ENCODE measurements around the gene POLD1.
A peak's percentile ranks its signal among the peaks of the same experiment; 100 is the strongest.
"Not testable (repeated sequence)": the region's sequence is repeated elsewhere in the genome, so short reads cannot be mapped to it uniquely, and the experiment has no call there.

Gene POLD1

GRCh38 chr19:50365434-50366306, 18.5 kb upstream of the POLD1 start, which contains the start of gene NAPSA:
TSS of gene NAPSA (minus strand) at chr19:50365639. CDS start at chr19:50365621, 18 bp downstream.
- no peak for DNase-seq (ENCODE audit: low read depth in 2 of 2)

GRCh38 chr19:50368649-50369570, 15.2 kb upstream of the POLD1 start:
- DNase-seq (ENCODE audit: low read depth in 2 of 2), result peak; percentile 43 to 66

DNA sequence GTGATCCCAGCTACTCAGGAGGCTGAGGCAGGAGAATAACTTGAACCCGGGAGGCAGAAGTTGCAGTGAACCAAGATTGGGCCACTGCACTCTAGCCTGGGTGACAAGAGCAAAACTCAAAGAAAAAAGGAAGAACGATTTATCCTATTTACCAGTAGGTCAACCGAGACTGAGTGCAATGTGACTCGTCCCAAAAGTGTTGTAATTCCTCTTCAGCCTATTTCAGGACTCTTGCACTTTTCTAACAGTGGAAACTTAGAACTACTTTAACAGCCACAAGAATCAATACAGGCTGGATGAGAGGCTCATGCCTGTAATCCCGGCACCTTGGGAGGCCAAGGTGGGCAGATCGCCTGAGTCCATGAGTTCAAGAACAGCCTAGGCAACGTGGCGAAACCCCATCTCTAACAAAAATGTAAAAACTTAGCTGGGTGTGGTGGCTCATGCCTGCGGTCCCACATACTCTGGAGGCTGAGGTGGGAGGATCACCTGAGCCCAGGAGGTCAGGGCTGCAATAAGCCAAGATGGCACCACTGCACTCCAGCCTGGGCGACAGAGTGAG, 12.2 kb upstream of the POLD1 start:
- no peak for DNase-seq (ENCODE audit: low read depth in 2 of 2)

GRCh38 chr19:50376166-50377050, 7.7 kb upstream of the POLD1 start, which contains the start of gene NR1H2:
TSS of gene NR1H2 (plus strand) at chr19:50376457. CDS start at chr19:50377606, 1,149 bp downstream.
- DNase-seq (ENCODE audit: low read depth in 2 of 2), result peak; percentile 85 to 93

GRCh38 chr19:50377051-50377461, 7.1 kb upstream of the POLD1 start:
- DNase-seq (ENCODE audit: low read depth in 2 of 2), result no peak

DNA sequence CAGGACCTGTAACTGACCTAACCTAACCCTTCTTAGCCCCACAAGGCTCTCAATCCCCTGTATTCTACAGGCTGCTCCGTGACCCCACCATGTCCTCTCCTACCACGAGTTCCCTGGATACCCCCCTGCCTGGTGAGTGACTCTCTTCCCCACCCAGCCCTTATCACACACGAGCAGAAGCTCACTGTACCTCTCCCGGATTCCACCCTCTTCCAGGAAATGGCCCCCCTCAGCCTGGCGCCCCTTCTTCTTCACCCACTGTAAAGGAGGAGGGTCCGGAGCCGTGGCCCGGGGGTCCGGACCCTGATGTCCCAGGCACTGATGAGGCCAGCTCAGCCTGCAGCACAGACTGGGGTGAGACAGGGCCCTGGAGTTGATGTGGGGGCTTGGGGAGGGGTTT, 6.6 kb upstream of the POLD1 start:
- DNase-seq (ENCODE audit: low read depth in 2 of 2), result no peak

- no peak for DNase-seq (ENCODE audit: low read depth in 2 of 2)
Measured at GRCh38 chr19:50378169-50378862, 5.8 kb upstream of the POLD1 start.

DNA sequence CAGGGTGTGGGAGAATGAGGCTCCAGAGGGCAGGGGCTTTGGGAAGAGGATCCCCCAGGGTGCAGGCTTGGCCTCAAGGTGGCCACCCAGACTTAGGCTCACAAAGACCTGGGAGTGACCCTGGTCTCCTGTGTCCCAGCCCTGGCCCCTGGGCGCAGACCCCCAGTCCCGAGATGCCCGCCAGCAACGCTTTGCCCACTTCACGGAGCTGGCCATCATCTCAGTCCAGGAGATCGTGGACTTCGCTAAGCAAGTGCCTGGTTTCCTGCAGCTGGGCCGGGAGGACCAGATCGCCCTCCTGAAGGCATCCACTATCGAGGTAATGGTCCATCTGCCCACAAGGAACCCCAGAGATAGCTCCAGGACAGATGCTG, 5.3 kb upstream of the POLD1 start:
- no peak for DNase-seq (ENCODE audit: low read depth in 2 of 2)

DNA sequence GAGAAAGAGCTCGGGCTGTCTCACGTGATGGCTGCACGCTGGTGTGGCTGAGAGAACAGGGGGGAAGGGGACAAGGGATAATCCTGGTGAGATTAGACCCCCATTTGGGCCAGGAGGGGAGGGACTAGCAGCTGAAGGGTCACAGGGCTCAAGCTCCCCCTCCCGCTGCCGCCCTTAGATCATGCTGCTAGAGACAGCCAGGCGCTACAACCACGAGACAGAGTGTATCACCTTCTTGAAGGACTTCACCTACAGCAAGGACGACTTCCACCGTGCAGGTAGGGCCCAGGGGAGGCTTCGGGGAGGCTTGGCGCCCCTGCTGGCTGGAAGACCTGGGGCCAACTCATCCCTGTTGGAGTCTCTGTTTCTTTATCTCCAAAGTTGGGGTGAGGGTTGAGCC, 4.5 kb upstream of the POLD1 start:
- no peak for DNase-seq (ENCODE audit: low read depth in 2 of 2)

DNA sequence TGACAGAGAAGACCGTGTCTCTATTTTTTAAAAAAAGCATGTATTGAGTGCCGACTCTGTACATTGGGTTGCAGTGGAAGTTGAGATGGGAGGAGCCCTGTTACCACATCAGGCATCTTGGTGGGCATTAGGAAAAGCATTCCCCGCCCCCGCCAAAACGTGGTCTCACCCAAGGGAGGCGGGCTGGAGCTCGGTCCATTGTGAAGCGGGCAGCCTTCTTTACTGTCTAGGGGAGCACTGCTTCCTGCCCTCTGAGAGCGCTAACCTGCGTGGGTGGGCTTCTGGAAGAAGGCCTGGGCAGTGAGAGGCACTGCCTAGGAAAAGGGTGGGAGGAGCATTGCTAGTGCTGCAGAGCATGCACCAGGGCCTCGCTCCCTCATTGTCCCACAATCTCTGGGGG, 4.0 kb upstream of the POLD1 start:
- no peak for DNase-seq (ENCODE audit: low read depth in 2 of 2)

DNA sequence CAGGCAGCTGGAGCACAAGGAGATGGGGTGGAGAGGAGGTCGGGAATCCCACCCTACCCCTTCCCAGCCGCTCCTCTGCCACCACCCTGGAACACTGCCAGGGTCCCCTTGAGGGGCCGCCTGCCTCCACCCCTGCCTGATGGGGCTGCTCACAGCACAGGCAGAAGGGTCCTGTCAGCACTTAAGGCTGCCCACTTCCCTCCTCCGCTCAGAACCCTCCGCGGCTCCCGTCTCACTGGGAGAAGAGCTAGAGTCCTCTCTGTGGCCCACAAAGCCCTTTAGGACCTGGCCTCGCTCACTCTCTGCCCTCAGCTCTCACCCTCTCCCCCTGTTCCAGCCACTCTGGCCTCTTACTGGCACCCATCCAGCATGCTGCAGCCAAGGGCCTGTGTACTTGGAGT, 3.4 kb upstream of the POLD1 start:
- DNase-seq (ENCODE audit: low read depth in 2 of 2), result no peak

DNA sequence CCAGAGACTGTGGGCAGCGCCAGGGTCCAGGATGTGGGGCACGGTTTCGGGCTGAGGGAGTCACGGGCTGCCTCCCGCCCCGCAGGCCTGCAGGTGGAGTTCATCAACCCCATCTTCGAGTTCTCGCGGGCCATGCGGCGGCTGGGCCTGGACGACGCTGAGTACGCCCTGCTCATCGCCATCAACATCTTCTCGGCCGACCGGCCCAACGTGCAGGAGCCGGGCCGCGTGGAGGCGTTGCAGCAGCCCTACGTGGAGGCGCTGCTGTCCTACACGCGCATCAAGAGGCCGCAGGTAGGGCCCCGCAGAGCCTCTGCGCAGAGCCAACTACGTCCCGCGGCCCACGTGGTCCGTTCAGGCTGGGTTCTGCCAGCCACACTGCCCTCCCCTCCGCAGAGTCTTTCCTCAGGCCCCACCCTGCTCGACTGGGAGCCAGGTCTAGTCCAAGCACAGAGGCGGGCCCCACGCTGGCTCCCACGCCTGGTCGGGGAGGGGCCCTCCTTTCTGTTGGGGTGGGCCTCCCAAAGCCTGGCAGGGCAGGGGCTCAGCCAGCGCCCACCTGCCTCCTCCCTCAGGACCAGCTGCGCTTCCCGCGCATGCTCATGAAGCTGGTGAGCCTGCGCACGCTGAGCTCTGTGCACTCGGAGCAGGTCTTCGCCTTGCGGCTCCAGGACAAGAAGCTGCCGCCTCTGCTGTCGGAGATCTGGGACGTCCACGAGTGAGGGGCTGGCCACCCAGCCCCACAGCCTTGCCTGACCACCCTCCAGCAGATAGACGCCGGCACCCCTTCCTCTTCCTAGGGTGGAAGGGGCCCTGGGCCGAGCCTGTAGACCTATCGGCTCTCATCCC, 2.0 kb upstream of the POLD1 start:
- DNase-seq (ENCODE audit: low read depth in 2 of 2), result no peak

GRCh38 chr19:50383001-50383851, 921 bp upstream of the POLD1 start:
- DNase-seq (ENCODE audit: low read depth in 2 of 2), result no peak

DNA sequence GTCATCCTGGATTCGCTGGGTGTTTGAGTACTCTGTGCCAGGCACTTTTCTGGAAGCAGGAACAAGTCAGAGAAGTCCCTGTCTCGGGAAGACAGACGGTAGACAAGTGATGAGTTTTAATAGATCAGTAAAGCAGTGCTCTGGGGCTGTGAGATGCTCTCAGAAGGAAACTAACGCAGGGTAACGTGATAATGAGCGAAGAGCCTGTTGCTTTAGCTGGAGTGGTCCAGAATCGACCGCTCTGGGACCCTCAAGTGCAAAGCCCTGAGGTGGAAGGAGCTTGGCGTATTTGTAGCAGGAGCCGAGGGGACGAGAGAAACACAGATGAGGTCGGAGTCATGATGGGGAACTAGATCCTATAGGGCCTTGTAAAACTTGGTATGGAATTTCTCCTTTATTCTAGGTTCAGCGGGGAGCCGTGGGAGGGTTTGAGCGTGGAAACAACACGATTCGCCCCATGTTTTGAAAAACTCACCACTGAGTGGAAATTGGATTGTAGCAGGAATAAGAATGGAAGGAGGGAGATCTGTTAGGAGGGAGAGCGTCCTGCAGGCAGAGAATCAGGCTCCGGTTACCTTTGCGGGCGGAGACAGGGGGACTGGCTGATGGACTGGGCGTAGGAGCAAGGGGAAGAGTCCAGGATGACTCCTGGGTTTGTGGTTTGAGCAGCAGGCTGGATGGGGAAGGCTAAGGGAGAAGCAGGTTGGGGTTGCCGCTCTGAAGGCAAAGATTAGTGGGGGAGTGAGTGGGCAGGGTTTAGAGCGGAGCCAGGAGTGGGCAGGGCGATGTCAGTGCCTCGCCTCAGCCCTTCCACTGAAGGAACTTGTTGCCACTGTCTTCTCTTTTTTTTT, 763 bp downstream of the POLD1 start:
- DNase-seq (ENCODE audit: low read depth in 2 of 2), result no peak

GRCh38 chr19:50387176-50387867, 3.2 kb downstream of the POLD1 start:
- no peak for DNase-seq (ENCODE audit: low read depth in 2 of 2)

GRCh38 chr19:50387868-50388245, 3.7 kb downstream of the POLD1 start:
- DNase-seq (ENCODE audit: low read depth in 2 of 2), result no peak

- DNase-seq (ENCODE audit: low read depth in 2 of 2), result not testable (repeated sequence)
Measured at GRCh38 chr19:50390295-50390694, 6.1 kb downstream of the POLD1 start.

Data from stimulated activated CD4-positive, alpha-beta T cell treated with anti-CD3 and anti-CD28 coated beads, Interleukin-1b, Interleukin-23, amount 100 ng/mL, for 1 hour (primary cell).